Measurements from ENCODE around the gene NBAS.
"Not testable (repeated sequence)": the region's sequence is repeated elsewhere in the genome, so short reads cannot be mapped to it uniquely, and the experiment has no call there.

Gene NBAS

DNA sequence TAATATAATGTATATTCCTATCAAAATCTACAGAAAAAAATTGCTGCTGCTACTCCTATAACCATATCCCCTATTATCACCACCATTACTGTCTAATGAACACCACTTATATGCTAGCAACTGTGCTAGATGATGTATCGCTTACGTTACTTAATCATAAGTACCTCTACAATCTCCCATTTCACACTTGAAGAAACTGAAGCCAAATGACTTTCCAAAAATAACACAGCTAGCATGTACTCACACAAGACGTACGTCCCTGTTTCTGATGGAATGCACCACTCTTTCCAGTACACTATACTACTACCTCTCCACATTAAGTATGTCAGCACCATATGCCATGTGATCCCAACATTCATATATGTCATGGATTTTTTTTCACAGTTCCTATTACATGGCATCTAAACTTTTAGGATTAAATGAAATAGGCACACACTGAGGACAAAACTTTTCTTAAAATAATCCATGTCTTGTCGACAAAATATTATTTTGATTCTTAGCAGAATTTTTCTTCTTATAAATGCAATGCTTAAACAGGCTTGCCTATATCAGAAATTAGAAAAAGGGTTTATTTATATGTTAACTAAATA is 112.8 kb downstream of the NBAS start:
- H3K4me3 ChIP-seq (ENCODE audit: low read depth, low read length), result no peak overlapping the region
- TF ChIP-seq, protein P1, sequence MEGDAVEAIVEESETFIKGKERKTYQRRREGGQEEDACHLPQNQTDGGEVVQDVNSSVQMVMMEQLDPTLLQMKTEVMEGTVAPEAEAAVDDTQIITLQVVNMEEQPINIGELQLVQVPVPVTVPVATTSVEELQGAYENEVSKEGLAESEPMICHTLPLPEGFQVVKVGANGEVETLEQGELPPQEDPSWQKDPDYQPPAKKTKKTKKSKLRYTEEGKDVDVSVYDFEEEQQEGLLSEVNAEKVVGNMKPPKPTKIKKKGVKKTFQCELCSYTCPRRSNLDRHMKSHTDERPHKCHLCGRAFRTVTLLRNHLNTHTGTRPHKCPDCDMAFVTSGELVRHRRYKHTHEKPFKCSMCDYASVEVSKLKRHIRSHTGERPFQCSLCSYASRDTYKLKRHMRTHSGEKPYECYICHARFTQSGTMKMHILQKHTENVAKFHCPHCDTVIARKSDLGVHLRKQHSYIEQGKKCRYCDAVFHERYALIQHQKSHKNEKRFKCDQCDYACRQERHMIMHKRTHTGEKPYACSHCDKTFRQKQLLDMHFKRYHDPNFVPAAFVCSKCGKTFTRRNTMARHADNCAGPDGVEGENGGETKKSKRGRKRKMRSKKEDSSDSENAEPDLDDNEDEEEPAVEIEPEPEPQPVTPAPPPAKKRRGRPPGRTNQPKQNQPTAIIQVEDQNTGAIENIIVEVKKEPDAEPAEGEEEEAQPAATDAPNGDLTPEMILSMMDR (IDR thresholded peaks at IDR 0.05; ENCODE audit: low read depth, low read length), result no peak
- TF ChIP-seq MYC (IDR thresholded peaks at IDR 0.05; ENCODE audit: low read depth, low read length), result no peak
- TF ChIP-seq, protein P2, sequence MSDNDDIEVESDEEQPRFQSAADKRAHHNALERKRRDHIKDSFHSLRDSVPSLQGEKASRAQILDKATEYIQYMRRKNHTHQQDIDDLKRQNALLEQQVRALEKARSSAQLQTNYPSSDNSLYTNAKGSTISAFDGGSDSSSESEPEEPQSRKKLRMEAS (IDR thresholded peaks at IDR 0.05; ENCODE audit: low read depth, low read length), result no peak
- TF ChIP-seq POLR2A (IDR thresholded peaks at IDR 0.05; ENCODE audit: extremely low read depth, insufficient read length), result no peak
- DNase-seq (ENCODE audit: low read depth), result no peak

DNA sequence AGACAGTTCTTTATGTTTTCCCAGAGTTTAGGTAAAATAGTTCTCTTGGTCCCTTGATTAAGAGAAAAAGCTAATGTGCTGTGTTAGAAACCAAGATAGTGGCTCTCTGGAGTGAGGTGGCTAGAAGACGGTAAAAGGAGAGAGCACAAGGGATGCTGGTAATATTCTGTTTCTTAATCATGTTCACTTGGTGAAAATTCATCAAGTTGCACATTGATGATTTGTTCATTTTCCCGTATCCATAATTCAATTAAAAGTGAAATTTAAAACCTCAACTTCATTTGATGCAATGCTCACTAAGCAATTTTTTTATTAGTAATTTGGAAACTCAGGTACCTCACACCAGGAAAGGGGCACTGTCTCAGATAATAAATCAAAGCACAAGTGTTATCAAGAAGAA is 113.8 kb downstream of the NBAS start:
- H3K4me3 ChIP-seq (ENCODE audit: low read depth, low read length), result no peak overlapping the region
- no peak for DNase-seq (ENCODE audit: low read depth)
- TF ChIP-seq, protein P1 (IDR thresholded peaks at IDR 0.05; ENCODE audit: low read depth, low read length), result no peak
- no peak for TF ChIP-seq POLR2A (IDR thresholded peaks at IDR 0.05; ENCODE audit: extremely low read depth, insufficient read length)
- TF ChIP-seq, protein P2 (IDR thresholded peaks at IDR 0.05; ENCODE audit: low read depth, low read length), result no peak
- TF ChIP-seq MYC (IDR thresholded peaks at IDR 0.05; ENCODE audit: low read depth, low read length), result no peak

DNA sequence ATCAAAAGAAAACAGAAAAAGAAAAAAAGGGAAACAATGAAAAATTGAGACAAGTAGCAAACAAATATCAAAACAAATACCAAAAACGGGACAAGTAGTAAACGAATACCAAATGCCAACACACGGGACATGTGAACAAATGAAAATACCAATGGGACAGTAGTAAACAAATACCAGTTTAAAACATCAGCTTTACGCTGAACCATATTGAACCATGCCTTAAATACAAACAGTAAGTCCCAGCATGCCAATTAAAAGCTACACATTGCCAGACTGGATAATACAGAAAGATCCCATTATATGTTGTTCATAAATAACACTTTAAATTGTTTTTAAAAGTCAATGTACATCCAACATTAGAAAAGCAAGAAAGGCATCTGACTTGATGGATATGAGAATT is 114.2 kb downstream of the NBAS start:
- DNase-seq (ENCODE audit: low read depth), result no peak
- H3K4me3 ChIP-seq (ENCODE audit: low read depth, low read length), result no peak overlapping the region
- TF ChIP-seq, protein P1 (IDR thresholded peaks at IDR 0.05; ENCODE audit: low read depth, low read length), result no peak
- no peak for TF ChIP-seq MYC (IDR thresholded peaks at IDR 0.05; ENCODE audit: low read depth, low read length)

DNA sequence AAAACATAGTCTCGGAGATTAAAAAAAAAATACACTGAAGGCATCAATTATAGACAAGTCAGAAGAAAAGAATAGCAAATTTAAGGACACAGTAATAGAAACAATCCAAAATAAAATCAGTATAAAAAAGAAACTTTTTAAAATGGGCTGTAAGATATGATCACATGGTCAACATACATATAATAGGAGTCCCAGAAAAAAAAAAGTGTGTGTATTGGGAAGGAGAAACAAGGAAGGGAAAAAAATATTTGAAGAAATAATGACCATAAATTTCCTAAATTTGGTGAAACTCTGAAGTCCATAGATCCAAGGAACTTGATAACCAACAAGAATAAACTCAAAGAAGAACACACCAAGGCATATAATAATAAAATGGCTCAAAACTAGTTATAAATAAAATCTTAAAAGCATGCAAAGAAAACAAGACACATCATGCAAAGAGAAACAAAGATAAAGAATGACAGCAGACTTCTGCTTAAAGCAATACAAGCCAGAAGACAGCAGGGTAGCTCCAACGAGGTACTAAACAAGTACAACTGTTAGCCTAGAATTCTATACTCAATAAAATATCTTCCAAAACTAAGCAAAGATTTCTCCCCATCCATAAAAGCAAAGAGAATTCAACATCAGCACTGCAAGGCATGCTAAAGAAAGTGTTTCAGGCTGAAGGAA is 115.1 kb downstream of the NBAS start:
- TF ChIP-seq MYC (IDR thresholded peaks at IDR 0.05; ENCODE audit: low read depth, low read length) (no peak), POLR2A (IDR thresholded peaks at IDR 0.05; ENCODE audit: extremely low read depth, insufficient read length) (no peak)
- TF ChIP-seq, protein P1 (IDR thresholded peaks at IDR 0.05; ENCODE audit: low read depth, low read length), result no peak
- TF ChIP-seq, protein P2 (IDR thresholded peaks at IDR 0.05; ENCODE audit: low read depth, low read length), result no peak
- no peak overlapping the region for H3K4me3 ChIP-seq (ENCODE audit: low read depth, low read length)
- no peak for DNase-seq (ENCODE audit: low read depth)

DNA sequence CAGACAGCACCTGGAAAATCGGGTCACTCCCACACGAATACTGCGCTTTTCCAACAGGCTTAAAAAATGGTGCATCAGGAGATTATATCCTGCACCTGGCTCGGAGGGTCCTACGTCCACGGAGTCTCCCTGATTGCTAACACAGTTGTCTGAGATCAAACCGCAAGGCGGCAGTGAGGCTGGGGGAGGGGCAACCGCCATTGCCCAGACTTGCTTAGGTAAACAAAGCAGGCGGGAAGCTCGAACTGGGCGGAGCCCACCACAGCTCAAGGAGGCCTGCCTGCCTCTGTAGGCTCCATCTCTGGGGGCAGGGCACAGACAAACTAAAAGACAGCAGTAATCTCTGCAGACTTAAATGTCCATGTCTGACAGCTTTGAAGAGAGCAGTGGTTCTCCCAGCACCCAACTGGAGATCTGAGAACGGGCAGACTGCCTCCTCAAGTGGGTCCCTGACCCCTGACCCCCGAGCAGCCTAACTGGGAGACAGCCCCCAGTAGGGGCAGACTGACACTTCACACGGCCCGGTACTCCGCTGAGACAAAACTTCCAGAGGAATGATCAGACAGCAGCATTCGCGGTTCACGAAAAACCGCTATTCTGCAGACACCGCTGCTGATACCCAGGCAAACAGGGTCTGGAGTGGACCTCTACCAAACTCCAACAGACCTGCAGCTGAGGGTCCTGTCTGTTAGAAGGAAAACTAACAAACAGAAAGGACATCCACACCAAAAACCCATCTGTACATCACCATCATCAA is 121.2 kb downstream of the NBAS start:
- H3K4me3 ChIP-seq (ENCODE audit: low read depth, low read length); DNase-seq (ENCODE audit: low read depth): not testable (repeated sequence)

DNA sequence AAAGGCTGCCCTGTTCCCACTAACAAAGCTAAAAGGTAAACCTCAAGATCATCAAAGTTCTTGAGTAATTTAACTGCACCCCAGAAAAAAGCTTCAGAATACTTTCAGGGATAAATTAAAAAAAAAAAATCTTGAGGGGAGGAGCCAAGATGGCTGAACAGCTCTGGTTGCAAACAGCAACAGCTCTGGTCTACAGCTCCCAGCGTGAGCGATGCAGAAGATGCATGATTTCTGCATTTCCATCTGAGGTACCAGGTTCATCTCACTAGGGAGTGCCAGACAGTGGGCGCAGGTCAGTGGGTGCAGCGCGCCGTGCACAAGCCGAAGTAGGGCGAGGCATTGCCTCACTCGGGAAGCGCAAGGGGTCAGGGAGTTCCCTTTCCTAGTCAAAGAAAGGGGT is 121.8 kb downstream of the NBAS start:
- DNase-seq (ENCODE audit: low read depth); H3K4me3 ChIP-seq (ENCODE audit: low read depth, low read length): not testable (repeated sequence)

DNA sequence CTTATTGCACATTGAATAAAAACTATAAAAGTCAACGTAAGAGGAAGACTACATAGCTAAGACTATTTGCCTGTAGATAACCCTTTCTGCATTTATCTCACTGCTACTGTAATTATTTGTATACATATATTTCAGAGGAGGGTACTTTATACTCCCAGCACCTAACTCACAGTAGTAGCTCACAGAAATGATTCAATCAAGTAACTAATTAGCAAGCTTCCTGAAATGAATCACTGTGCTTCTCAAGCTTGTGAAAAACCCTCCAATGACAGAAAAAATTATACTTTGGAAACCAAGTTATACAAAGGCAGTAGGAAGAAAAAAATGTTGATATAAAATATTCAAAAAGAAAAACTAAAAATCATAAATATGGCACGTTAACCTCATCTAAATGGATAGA is 124.9 kb downstream of the NBAS start:
- DNase-seq (ENCODE audit: low read depth), result no peak
- no peak for TF ChIP-seq POLR2A (IDR thresholded peaks at IDR 0.05; ENCODE audit: extremely low read depth, insufficient read length)
- TF ChIP-seq MYC (IDR thresholded peaks at IDR 0.05; ENCODE audit: low read depth, low read length), result no peak
- TF ChIP-seq, protein P1 (IDR thresholded peaks at IDR 0.05; ENCODE audit: low read depth, low read length), result no peak
- TF ChIP-seq, protein P2 (IDR thresholded peaks at IDR 0.05; ENCODE audit: low read depth, low read length), result no peak
- H3K4me3 ChIP-seq (ENCODE audit: low read depth, low read length), result no peak overlapping the region
